Superior temporal gyrus (tissue), 1 donor: ENCODE results near the gene SLC9A5.

Experiments
- DNase-seq: peaks from one replicate; pipeline ENCODE4 v3.0.0-alpha.2; 2016; ENCODE audit errors: extremely low spot score

SLC9A5 gene

DNA sequence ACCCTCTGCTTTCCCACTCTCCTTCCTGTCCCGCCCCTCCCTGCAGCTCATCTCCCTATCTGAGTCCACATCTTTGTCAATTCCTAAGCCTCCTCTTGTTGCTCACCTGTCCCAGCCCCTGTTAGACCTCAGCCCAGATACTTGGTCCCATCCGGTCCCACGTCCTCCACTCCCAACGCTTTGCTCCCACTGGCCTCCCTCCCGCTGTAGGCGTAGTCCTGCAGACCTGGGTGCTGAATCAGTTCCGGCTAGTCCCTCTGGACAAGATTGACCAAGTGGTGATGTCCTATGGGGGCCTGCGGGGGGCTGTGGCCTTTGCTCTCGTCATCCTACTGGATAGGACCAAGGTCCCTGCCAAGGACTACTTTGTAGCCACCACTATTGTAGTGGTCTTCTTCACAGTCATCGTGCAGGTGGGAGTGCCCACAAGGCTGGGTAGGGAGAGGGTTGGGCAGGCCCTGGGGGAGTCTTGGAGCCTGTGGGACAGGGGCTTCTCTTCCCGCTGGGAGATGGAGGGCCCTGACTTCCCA lies 8.0 kb downstream of the SLC9A5 start:
- no peak for DNase-seq

DNA sequence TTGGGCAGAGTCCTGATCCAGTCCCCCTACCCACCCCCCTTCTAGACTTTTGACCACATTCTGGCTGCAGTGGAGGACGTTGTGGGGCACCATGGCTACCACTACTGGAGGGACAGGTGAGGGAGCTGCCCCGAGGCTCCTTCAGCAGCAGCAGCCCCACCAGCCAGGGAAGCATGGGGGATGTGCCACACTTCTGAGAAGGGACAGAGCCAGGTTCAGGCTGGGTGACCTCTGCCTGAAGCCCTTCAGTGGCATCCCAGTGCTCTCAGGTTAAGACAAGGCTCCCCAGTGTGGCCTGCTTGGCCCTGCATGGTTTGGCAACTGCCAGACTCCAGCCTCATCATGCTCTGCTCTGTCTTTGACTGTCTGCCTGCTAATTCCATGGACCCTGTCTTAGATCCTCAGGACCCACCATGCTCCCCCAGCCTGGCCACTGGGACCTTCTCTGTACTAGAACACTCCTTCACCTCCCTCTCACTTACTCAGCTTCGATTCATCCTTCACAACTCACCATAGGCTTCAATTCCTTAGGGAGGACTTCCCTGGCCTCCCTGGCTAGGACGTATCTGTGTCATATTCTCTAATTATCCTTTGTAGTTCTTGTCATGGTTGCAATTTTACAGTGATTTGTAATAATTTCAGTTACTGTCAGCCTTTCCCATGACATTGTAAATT lies 8.8 kb downstream of the SLC9A5 start:
- DNase-seq: no peak

DNA sequence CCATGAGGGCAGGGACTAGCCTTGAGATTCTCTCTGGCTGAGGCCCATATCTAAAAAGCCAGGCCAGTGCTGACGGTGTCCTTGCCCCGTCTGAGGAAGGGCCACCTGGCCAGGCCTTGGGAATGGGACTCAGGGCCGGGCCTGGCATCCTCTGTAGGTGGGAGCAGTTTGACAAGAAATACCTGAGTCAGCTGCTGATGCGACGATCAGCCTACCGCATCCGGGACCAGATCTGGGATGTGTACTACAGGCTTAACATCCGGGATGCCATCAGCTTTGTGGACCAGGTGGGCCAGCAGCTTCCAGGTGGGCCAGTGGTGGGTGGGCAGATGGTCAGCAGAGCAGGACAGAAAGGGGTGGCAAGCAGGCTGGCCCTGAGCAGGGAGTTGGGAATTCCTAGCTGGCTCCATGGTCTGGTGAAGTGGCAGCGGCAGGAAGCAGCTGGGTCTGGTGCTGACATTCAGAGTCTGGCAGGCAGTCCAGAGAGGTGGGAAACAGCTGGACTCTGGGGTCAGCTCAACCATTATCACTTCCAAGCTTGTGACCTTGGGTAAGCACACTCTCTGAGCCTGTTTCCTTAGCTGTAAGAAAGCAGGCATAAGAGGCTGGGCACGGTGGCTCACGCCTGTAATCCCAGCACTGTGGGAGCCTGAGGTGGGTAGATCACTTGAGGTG lies 9.5 kb downstream of the SLC9A5 start:
- no peak for DNase-seq

DNA sequence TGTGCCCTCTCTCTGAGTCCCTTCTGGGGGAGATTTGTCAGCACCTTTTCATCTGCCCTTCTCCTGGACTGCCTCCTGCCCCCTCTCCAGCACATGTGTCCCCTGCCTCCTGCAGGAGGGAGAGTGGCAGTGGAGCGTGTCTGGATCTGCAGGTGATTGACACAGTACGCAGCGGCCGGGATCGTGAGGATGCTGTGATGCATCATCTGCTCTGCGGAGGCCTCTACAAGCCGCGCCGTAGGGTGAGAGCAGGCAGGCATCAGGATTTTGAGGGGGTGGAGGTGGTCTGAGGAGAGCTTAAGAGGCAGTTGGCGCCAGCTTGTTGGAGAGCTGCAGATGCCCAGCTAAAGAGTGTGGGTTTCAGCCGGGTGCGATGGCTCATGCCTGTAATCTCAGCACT lies 10.9 kb downstream of the SLC9A5 start:
- DNase-seq: no peak

DNA sequence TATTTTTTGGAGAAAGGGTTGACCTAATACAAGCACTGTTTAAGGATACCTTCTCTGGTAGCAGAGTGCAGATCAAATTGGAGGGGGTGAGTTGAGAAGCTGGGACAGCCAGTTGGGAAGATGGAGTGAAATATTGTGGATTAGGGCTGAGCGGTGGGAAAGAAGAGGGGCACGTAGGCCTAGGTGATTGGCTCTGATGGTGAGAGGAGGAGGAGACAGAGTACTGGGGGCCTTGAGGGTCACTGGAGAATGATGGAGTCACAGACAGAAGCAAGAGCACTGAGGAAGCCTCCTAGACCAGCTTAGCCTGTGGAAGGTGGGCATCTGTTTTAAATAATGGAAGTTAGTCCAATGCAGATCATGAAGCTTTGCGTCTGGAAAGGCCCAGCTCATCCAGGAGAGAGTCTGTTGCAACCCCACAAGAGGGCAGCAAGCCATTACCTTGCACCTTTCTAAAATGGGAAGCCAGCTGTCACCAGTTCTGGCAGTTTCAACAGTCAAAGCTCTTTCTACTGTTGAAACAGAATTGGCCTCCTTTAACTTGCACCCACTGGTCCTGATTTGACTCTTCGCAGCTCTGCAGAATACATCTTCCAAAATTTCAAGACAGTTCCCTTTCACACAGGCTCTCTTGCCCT lies 11.8 kb downstream of the SLC9A5 start:
- peak; percentile 26 for DNase-seq

DNA sequence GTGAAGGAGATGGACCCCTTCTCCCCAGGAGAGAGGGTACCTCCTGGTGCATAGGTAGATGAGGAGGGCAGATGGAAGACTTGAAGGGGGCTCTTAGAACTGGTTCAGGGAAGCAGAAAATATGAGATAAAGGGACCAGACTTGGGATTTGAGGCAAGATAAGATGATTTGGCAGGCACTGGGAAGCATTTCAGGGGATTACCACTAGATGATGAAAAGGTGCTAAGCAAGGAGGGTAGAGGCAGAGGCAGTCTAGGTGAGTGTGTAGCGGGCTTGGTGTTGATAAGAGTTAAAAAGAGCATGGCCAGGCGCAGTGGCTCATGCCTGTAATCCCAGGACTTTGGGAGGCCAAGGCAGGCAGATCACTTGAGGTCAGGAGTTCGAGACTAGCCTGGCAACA lies 14.4 kb downstream of the SLC9A5 start:
- DNase-seq: no peak

DNA sequence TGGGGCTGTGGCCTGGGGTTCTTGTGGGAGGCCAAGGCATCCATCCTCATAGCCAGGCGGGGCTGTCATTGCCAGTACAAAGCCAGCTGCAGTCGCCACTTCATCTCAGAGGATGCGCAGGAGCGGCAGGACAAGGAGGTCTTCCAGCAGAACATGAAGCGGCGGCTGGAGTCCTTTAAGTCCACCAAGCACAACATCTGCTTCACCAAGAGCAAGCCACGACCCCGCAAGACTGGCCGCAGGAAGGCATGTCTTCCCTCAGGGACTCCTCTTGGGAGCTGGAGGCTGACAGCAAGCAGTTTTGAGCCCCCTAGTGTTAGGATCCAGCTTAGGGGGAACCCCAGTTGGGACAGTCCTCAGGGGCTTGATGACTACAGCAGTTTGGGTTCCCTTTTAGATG lies 15.5 kb downstream of the SLC9A5 start:
- no peak for DNase-seq

DNA sequence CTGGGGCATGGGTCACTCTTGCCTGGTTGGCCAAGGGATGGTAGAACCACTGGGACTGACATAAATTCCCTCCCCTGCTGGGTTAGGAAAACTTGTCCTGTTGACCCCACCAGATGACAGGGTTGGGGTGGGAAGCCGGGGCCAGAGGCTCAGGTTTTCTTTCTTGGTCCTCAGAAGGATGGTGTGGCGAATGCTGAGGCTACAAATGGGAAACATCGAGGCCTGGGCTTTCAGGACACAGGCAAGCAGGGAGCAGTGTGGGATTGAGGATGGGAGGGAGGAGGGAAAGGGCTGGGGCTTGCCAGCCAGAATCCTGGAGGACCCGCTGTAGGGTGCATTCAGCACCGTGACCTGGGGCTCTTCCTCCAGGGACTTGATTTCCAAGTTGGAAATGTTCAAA lies 16.1 kb downstream of the SLC9A5 start:
- no peak for DNase-seq

DNA sequence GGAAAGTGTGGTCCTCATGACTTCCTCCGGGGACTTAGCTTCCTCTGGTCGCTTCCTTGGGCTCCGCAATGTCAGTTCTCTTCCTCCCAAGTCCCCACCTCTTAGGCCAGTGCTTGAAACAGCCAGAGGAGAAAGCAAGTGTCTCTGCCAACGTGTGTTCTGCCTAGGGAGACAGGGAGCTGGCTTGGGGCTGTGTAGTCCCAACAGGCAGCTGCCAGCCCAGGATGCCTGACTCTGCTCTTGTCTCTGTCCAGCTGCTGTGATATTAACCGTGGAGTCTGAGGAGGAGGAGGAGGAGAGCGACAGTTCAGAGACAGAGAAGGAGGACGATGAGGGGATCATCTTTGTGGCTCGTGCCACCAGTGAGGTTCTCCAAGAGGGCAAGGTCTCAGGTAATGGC lies 17.1 kb downstream of the SLC9A5 start:
- no peak for DNase-seq

DNA sequence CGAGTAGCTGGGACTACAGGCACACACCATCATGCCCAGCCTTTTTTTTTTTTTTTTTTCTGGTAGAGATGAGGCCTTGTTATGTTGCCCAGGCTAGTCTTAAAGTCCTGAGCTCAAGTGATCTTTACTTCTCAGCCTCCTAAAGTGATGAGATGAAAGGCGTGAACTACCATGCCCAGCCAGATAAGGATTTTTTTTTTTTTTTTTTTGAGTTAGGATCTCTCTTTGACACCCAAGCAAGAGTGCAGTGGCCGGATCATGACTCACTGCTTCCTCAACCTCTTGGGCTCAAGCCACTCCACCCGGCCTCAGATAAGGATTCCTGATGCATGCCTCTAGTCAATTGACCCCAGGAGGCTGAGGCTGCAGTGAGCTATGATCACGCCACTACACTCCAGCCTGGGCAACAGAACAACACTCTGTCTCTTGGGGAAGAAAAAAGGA lies 19.4 kb downstream of the SLC9A5 start:
- no peak for DNase-seq

DNA sequence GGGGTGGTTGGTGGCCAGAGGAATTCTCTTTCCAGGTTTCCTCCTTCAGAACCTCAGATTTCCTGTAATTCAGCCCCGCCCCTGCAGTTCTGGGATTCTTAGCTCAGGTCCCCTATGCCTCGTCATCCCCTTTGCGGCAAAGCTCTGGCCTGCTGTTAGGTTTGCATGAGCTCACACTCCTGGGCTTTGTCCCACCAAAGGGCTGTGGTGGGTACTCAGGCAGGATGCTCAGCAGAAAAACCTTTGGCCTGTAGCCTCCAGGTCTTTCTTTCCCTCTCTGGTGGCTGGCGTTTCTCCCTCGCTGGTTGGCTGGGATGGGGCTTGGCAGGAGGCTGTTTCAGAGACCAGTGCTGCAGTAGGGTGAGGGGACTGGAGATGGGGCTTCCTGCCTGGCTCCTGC lies 21.0 kb downstream of the SLC9A5 start:
- DNase-seq: no peak

DNA sequence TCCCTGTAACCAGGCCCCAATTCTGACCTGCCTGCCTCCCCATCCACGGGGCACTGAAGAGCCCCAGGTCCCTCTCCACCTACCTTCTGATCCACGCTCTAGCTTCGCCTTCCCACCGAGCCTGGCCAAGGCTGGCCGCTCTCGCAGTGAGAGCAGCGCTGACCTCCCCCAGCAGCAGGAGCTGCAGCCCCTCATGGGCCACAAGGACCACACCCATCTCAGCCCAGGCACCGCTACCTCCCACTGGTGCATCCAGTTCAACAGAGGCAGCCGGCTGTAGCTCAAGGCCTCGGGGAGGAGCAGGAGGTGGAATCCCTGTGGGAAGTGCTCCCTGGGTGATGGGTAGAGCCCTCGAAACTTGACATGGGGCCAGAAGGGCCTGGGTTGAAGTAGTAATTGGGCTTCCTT lies 22.2 kb downstream of the SLC9A5 start:
- DNase-seq: no peak

DNA sequence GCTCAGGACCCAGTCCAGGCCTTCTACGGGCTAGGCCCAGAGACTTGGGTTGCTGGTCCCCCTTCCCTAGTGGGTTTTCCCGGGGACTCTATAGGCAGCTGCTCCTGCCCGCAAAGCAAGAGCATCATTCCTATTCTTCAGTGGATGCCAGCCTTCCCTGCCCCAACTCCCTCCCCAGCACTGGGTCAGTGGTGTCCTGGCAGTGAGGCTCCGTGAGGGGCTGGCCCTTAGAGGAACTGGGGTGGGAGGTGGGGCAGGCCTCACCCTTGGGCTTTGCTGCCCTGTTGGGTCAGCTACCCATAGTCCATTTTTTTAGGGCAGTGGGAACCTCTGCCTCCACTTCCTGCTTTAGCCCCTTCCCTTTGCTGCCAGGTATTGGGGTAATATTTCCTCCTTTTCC lies 22.7 kb downstream of the SLC9A5 start:
- no peak for DNase-seq

DNA sequence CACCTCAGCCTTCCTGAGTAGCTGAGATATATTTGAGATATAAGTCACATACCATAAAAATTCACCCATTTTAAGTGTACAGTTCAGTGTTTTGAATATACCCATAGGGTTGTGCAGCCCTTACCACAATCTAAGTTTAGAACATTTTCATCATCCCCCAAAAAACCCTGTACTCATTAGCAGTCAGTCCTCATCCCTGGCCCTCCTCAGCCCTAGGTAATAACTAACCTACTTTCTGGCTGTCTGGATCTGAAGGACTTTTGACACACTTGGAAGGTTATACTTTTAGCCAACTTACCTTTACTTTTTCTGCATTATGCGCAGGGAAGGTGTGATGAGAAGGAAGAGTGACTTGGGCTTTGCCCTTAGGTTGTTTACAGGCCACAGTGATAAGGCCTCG lies 26.5 kb downstream of the SLC9A5 start:
- no peak for DNase-seq

DNA sequence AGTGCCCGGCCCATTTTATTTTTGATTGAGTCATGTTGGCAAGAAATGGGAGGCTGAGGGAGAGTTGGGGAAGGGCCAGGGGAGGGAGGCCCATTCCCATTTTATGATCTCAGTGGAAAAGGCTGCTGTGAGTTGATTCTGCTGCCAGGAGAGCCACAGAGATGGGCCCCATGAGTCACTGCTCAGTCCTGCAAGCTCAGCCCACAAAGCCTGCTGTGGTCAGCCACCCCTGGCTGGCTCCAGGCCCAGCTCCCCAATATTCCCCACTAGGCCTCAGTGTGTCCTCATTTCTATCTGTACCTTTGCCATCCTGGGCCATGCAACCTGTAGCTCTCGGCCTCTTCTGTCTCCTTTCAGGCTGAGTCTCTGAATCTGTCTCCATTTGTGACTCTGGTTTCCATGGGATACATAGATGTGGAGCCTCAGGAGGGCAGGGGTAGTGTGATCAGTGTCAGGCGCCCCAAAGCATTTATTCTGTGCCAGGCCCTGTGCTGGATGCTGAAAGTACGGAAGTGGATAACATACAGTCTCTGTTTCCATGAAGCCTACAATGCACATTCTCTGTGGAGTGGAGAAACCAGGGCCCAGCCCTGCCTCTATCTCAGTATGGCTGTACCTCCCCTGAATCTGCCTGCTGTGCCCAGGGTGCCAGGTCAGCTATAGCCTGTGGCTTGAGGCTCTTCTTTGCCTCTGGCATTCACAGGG lies 28.7 kb downstream of the SLC9A5 start:
- no peak for DNase-seq

DNA sequence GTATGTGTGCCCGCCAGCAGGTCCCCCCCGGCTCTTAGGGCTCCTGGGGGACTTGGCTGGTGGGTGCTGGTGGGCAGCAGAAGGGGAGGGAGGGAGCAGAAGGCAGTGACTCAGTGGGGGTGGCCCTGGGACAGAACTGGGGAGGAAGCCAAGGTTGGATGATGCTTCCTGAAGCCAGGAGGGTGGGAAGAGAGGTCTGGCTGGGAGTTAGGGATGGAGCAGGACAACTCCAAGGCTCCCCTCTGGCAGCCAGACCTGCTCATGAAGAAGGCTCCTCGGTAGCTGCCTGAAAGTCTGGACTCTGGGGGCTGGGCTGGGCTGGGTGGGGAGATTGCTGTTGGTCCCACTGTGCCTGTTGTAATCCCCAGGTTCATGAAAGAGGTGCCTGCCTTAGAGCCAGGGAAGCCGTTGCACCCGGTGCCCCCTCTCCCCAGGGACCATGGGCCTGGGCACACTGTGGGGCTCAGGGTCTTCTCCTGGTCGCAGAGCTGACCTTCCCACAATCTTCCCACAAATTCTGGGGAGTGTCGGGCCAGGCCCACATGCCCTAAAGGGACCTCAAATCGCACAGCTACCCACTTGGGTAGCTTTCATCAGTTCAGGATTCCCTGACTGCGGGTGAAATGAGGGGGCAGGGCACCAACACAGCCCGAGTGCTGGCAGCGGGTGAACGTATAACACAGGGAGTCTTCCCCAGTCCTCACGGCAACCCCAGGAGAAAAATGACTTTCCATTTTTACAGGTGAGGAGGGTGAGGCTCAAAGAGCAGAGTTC lies 29.4 kb downstream of the SLC9A5 start:
- no peak for DNase-seq

DNA sequence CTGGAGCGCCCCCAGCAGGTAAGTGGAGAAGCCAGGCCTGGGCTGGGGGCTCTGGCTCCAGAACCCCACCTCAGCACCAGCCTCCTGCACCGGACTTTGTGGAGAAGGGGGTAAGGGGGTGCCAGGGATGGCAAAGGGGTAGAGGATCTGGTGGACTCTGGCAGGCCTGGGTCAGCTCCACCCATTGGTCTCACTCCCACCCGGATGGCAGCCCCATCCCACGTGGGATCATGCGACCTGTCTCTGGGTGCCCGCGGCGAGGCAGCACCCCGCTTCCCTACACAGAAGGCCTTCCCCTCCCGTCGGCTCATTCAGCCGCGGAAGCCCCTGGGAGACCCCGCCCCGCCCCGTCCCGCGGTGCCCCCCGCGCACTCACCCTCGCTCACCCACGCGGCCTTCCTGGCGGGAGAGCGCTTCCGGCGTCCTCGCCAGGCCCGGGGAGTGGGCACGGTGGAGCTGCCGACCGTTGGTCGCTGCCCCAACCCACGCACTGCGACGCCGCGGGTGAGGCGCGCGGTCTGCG lies 30.1 kb downstream of the SLC9A5 start:
- no peak for DNase-seq

DNA sequence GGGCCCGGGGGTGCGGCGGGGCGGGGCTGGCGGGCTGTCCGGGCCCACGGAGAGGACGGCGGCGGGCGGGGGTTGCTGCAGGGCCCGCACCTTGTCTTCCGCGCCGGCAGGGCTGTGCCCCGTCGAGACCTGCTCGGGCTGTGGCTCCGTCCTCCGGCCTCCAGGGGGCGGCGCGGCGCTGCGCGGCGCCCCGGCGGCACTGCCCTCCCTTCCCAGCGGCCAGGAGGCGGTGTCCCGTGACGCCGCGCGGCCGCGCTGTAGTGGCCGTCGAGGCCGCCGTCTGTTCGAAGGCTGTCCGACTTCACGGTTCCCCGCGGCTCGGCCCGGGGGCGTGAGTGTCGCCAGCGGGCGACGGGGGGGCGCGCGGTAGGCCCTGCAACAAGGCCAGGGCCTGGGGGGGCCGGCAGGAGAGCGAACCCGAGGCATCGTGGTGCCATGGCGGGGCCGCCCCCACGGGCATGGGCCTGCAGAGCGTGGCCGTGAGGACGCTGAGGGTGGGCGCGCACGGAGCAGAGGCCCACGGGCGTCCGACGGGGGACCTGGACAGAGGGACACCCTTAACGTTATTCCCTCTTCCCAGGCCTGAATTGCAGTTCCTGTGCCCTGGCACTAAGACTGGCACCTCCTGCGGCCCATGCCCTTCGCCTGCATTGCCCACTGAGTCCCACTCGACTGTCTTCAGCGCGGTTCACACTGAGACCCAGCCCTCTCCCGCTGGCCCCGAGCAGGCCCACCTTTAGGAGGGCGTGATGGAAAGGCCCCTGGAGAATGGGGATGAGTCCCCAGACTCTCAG lies 30.7 kb downstream of the SLC9A5 start, which contains the start of gene PLEKHG4:
PLEKHG4 (plus strand) TSS at position 237 of the 794 bp plus-strand sequence; CDS start at position 750, 513 bp downstream.
- peak; percentile 20 for DNase-seq

DNA sequence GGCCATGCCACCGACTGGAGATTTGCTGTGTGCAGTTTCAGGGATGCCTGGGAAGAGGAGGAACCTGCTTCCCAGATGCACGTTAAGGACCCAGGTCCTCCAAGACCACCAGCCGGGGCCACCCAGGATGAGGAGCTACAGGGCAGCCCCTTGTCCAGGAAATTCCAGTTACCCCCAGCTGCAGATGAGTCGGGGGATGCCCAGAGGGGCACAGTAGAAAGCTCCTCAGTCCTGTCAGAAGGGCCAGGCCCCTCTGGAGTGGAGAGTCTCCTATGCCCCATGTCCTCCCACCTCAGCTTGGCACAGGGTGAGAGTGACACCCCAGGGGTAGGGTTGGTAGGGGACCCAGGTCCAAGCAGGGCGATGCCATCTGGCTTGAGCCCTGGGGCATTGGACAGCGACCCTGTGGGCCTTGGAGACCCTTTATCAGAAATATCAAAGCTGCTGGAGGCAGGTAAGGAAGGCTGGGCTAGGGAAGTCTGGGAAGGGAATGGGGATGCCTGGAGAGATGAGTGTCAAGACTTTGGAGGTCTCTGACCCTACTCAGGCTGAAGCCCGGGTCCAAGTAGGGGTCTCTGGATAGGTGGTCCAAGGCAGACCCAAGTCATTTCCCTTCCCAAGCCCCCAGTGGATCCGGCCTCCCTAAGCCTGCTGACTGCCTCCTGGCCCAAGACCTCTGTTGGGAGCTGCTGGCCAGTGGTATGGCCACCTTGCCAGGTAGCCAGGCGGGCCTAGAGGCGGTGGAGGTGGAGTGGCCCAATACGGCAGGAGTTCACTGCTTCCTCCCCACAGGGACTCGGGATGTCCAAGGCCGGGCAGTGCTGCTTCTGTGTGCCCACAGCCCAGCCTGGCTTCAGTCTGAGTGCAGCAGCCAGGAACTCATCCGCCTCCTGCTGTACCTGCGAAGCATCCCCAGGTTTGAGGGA lies 31.6 kb downstream of the SLC9A5 start:
- no peak for DNase-seq
